Measurements from ENCODE around the gene NBAS.
"Not testable (repeated sequence)": the region's sequence is repeated elsewhere in the genome, so short reads cannot be mapped to it uniquely, and the experiment has no call there.

Gene NBAS

GRCh38 chr2:15557887-15558311 lies 3.2 kb downstream of the NBAS start:
- no peak for DNase-seq

- no peak for DNase-seq
Observed at GRCh38 chr2:15556311-15556930, 4.7 kb downstream of the NBAS start.

- DNase-seq = no peak
Observed at GRCh38 chr2:15555760-15556193, 5.4 kb downstream of the NBAS start.

- no peak for DNase-seq
Observed at GRCh38 chr2:15554525-15555218, 6.5 kb downstream of the NBAS start.

- no peak for DNase-seq
Observed at GRCh38 chr2:15553951-15554350, 7.2 kb downstream of the NBAS start.

GRCh38 chr2:15553519-15553918 lies 7.6 kb downstream of the NBAS start:
- no peak for DNase-seq

- DNase-seq = no peak
Observed at GRCh38 chr2:15548974-15549373, 12.2 kb downstream of the NBAS start.

GRCh38 chr2:15547115-15547876 lies 13.8 kb downstream of the NBAS start:
- DNase-seq = no peak

GRCh38 chr2:15546297-15547098 lies 14.6 kb downstream of the NBAS start:
- DNase-seq = no peak

- no peak for DNase-seq
Observed at GRCh38 chr2:15544227-15544626, 16.9 kb downstream of the NBAS start.

GRCh38 chr2:15543541-15543940 lies 17.6 kb downstream of the NBAS start:
- DNase-seq = no peak

- DNase-seq = no peak
Observed at GRCh38 chr2:15543053-15543452, 18.1 kb downstream of the NBAS start.

- not testable (repeated sequence) for DNase-seq
Observed at GRCh38 chr2:15542269-15542668, 18.9 kb downstream of the NBAS start.

- not testable (repeated sequence) for DNase-seq
Observed at GRCh38 chr2:15540523-15540922, 20.6 kb downstream of the NBAS start.

- DNase-seq = no peak
Observed at GRCh38 chr2:15539999-15540398, 21.1 kb downstream of the NBAS start.

GRCh38 chr2:15538792-15539191 lies 22.3 kb downstream of the NBAS start:
- no peak for DNase-seq

- DNase-seq = no peak
Observed at GRCh38 chr2:15533860-15534480, 27.2 kb downstream of the NBAS start.

- DNase-seq = no peak
Observed at GRCh38 chr2:15532996-15533395, 28.1 kb downstream of the NBAS start.

- DNase-seq = no peak
Observed at GRCh38 chr2:15531095-15531854, 29.9 kb downstream of the NBAS start.

- DNase-seq = no peak
Observed at GRCh38 chr2:15527074-15527739, 33.9 kb downstream of the NBAS start.

GRCh38 chr2:15521641-15522181 lies 39.4 kb downstream of the NBAS start:
- no peak for DNase-seq
